ENCODE results near the gene PTCRA. TPM values are rescaled to one million over a fixed set of nuclear protein-coding genes. Genes with fewer than 3 reads are reported as not detected.
"Not testable (repeated sequence)": the region's sequence is repeated elsewhere in the genome, so short reads cannot be mapped to it uniquely, and the experiment has no call there.

PTCRA gene
- total RNA-seq, 4 donors from 2014 or later: not detected

DNA sequence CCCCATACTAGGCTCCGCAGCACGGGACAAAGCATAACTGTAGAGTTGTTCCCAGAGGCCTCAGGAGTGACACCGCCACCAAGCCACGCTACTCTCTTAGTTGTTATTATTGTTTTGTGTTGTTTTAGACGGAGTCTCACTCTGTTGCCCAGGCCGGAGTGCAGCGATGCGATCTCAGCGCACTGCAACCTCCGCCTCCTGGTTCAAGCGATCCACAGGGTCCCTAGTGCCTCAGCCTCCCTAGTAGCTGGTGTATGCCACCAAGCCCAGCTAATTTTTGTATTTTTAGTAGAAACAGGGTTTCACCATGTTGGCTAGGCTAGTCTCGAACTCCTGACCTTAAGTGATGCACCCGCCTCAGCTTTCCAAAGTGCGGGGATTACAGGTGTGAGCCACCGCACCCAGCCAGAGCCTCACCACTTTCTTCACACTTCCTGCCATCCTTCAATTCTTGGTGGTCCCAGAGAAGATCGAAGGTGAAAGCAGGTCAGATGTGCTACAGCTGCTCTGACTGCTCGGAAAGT, 24.6 kb upstream of the PTCRA start:
- intact Hi-C loops (cut with DNase I; ENCODE audit: low total_unique reads): no loop called here
- 35 to 38% methylated on average over 2 to 17 of the region's 17 CpGs for WGBS, 2 donors (ENCODE audit: low coverage in 1 of 2)
- H3K27me3 ChIP-seq: no peaks in the 10 kb centered on the region
- peak overlapping the region; percentile 93 to 96 (median 93) for H3K27ac ChIP-seq
- in situ Hi-C loops (cut with MboI; ENCODE audit: low pct_ligation_motif_present in 1 of 4, low pct_unique_long_range_greater_than_20kb in 1 of 4, low sequenced_read_pairs in 3 of 4): loop anchor here in 1 of 4 donors (25.0 kb wide), 1 partner anchor 154 kb away; the partner anchor contains the start of gene TBCC
- peak overlapping the region; percentile 65 to 86 (median 77) for H3K4me3 ChIP-seq
- DNase-seq: no peak
- no peaks in the 10 kb centered on the region for H3K36me3 ChIP-seq
- peaks cover 7 to 16% (median 8%) of the 10 kb centered on the region in 4 donors for H3K4me1 ChIP-seq
- no peaks in the 10 kb centered on the region for H3K9me3 ChIP-seq
- TF ChIP-seq POLR2A (IDR thresholded peaks at IDR 0.05) (no peak), EP300 (IDR thresholded peaks at IDR 0.05; ENCODE audit: low read depth) (no peak), CTCF (IDR thresholded peaks at IDR 0.05) (no peak), POLR2AphosphoS5 (IDR thresholded peaks at IDR 0.05) (no peak)

DNA sequence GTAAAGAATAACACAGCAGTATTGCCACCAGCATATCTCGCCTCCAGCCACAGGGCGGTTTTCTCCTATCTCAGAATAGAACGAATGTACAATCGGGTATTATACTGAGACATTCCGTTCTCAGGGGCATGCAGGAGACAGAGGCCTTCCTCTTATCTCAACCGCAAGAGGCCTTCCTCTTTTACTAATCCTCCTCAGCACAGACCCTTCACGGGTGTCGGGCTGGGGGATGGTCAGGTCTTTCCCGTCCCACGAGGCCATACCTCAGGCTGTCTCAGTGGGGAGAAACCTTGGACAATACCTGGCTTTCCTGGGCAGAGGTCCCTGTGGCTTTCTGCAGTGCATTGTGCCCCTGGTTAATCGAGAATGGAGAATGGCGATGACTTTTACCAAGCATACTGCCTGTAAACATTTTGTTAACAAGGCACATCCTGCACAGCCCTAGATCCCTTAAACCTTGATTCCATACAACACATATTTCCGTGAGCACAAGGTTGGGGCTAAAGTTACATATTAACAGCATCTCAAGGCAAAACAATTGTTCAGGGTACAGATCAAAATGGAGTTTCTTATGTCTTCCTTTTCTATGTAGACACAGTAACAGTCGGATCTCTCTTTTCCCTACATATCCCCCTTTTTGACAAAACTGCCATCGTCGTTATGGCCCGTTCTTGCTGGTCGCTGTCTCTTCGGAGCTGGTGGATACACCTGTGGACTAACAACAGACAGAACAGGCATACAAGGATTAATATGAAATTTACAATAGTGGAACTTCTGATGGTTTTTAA, 21.6 kb upstream of the PTCRA start:
- H3K27me3 ChIP-seq; H3K4me3 ChIP-seq; H3K9me3 ChIP-seq; intact Hi-C loops (cut with DNase I; ENCODE audit: low total_unique reads); H3K36me3 ChIP-seq; H3K27ac ChIP-seq; DNase-seq: not testable (repeated sequence)
- in situ Hi-C loops (cut with MboI; ENCODE audit: low pct_ligation_motif_present in 1 of 4, low pct_unique_long_range_greater_than_20kb in 1 of 4, low sequenced_read_pairs in 3 of 4): loop anchor here in 1 of 4 donors (25.0 kb wide), 1 partner anchor 157 kb away; the partner anchor contains the start of gene TBCC
- peak; percentile 12 for TF ChIP-seq POLR2A (IDR thresholded peaks at IDR 0.05)
- 53 to 62% methylated on average over 2 to 19 of the region's 19 CpGs for WGBS, 2 donors (ENCODE audit: low coverage in 1 of 2)
- H3K4me1 ChIP-seq: peaks cover 7 to 23% (median 8%) of the 10 kb centered on the region in 4 donors

GRCh38 chr6:42896178-42896719, 19.6 kb upstream of the PTCRA start:
- Histone ChIP-seq H3K4me3 (no peak overlapping the region), H3K9me3 (no peaks in the 10 kb centered on the region), H3K27me3 (no peaks in the 10 kb centered on the region), H3K27ac (no peak overlapping the region), H3K4me1 (peaks cover 2 to 14% (median 3%) of the 10 kb centered on the region in 4 donors), H3K36me3 (no peaks in the 10 kb centered on the region)
- TF ChIP-seq POLR2AphosphoS5 (IDR thresholded peaks at IDR 0.05): no peak
- no peak for TF ChIP-seq EP300 (IDR thresholded peaks at IDR 0.05; ENCODE audit: low read depth)
- no peak for TF ChIP-seq CTCF (IDR thresholded peaks at IDR 0.05)
- WGBS, 2 donors (ENCODE audit: low coverage in 1 of 2): 43 to 87% methylated on average over 1 to 10 of the region's 10 CpGs
- intact Hi-C loops (cut with DNase I; ENCODE audit: low total_unique reads) (no loop called here), in situ Hi-C loops (cut with MboI; ENCODE audit: low pct_ligation_motif_present in 1 of 4, low pct_unique_long_range_greater_than_20kb in 1 of 4, low sequenced_read_pairs in 3 of 4) (loop anchor here in 1 of 4 donors (25.0 kb wide), 1 partner anchor 159 kb away; the partner anchor contains the start of gene TBCC)
- no peak for DNase-seq

DNA sequence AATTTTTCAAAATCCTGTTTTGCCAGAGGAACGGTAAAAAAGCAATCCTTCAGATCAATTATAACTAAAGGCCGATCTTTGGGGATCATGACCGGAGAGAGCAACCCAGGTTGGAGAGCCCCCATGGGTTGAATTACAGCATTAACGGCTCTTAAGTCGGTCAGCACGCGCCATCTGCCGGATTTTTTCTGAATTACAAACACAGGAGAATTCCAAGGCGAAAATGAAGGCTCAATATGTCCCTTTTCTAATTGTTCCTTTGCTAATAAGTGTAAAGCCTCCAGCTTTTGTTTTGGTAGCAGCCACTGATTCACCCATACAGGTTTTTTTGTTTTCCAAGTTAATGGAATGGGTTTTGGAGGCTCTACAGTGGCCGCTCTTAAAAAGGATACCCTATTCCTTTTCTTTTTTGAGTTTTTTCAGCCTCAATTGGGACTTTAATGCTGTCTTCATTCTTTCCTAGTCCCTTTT, 16.9 kb upstream of the PTCRA start:
- peaks cover 0 to 13% (median 4%) of the 10 kb centered on the region in 4 donors for H3K4me1 ChIP-seq
- no peak overlapping the region for H3K4me3 ChIP-seq
- intact Hi-C loops (cut with DNase I; ENCODE audit: low total_unique reads): no loop called here
- H3K27me3 ChIP-seq: no peaks in the 10 kb centered on the region
- in situ Hi-C loops (cut with MboI; ENCODE audit: low pct_ligation_motif_present in 1 of 4, low pct_unique_long_range_greater_than_20kb in 1 of 4, low sequenced_read_pairs in 3 of 4): loop anchor here in 1 of 4 donors (25.0 kb wide), 1 partner anchor 162 kb away; the partner anchor contains the start of gene TBCC
- no peaks in the 10 kb centered on the region for H3K36me3 ChIP-seq
- DNase-seq: peak; percentile 71
- WGBS, 2 donors (ENCODE audit: low coverage in 1 of 2): 10 to 11% methylated on average over 9 to 10 of the region's 10 CpGs
- TF ChIP-seq POLR2AphosphoS5 (IDR thresholded peaks at IDR 0.05) (no peak), CTCF (IDR thresholded peaks at IDR 0.05) (peak; percentile 80 to 88 (median 81))
- no peak overlapping the region for H3K27ac ChIP-seq
- no peaks in the 10 kb centered on the region for H3K9me3 ChIP-seq

Data from transverse colon (tissue), 4 donors.